Trophoblast cell (in vitro differentiated cells and primary cell): ENCODE measurements around the gene PRDX6.

Experiments used
- DNase-seq, 2 donors: peaks; one replicate each; pipeline ENCODE4 v3.0.0-alpha.2; 2016
- H2AFZ ChIP-seq: 2 replicates; pipeline ENCODE4 v1.6.1; 2013; ENCODE audit warnings: low read length, moderate library complexity, mild to moderate bottlenecking; ENCODE audit not compliant: insufficient read depth, poor library complexity
- H2AK5ac ChIP-seq: 2 replicates; pipeline ENCODE4 v1.6.1; 2013; ENCODE audit warnings: mild to moderate bottlenecking, low read length
- H2BK120ac ChIP-seq: 2 replicates; pipeline ENCODE4 v1.6.1; 2013; ENCODE audit warnings: low read length, mild to moderate bottlenecking, moderate library complexity; ENCODE audit not compliant: insufficient read depth, poor library complexity
- H2BK12ac ChIP-seq: 2 replicates; pipeline ENCODE4 v1.6.1; 2013; ENCODE audit warnings: mild to moderate bottlenecking, low read length, moderate library complexity
- H2BK5ac ChIP-seq: 2 replicates; pipeline ENCODE4 v1.6.1; 2013; ENCODE audit warnings: low read length, low read depth, moderate library complexity, mild to moderate bottlenecking; ENCODE audit not compliant: poor library complexity
- H3K14ac ChIP-seq: 2 replicates; pipeline ENCODE4 v1.6.1; 2013; ENCODE audit warnings: mild to moderate bottlenecking, low read length
- H3K18ac ChIP-seq: 2 replicates; pipeline ENCODE4 v1.6.1; 2013; ENCODE audit warnings: mild to moderate bottlenecking, low read length
- H3K23ac ChIP-seq: 2 replicates; pipeline ENCODE4 v1.6.1; 2013; ENCODE audit warnings: low read length
- H3K27ac ChIP-seq: 2 replicates; pipeline ENCODE4 v1.5.1; 2013; ENCODE audit warnings: low read depth, mild to moderate bottlenecking, inconsistent platforms, low read length, moderate library complexity
- H3K27me3 ChIP-seq: 2 replicates; pipeline ENCODE4 v1.6.1; 2013; ENCODE audit warnings: inconsistent platforms, mild to moderate bottlenecking, low read length, moderate library complexity; ENCODE audit not compliant: insufficient read depth
- H3K36me3 ChIP-seq, 2 experiments: 1 replicate in 1 of 2; 2 replicates in 1 of 2; pipeline ENCODE4 v1.6.1; 2013; ENCODE audit warnings: low read length in 2 of 2, mild to moderate bottlenecking in 2 of 2, moderate library complexity in 1 of 2; ENCODE audit not compliant: insufficient read depth in 2 of 2, control insufficient read depth in 1 of 2
- H3K4ac ChIP-seq: 2 replicates; pipeline ENCODE4 v1.6.1; 2013; ENCODE audit warnings: low read depth, mild to moderate bottlenecking, low read length, moderate library complexity
- H3K4me1 ChIP-seq, 2 experiments: 1 replicate in 1 of 2; 2 replicates in 1 of 2; pipeline ENCODE4 v1.6.1; 2013; ENCODE audit warnings: low read length in 2 of 2, mild to moderate bottlenecking in 2 of 2, moderate library complexity in 1 of 2; ENCODE audit not compliant: insufficient read depth in 2 of 2, control insufficient read depth in 1 of 2
- H3K4me2 ChIP-seq: 2 replicates; pipeline ENCODE4 v1.6.1; 2013; ENCODE audit warnings: inconsistent platforms, mild to moderate bottlenecking, low read length, moderate library complexity
- H3K4me3 ChIP-seq: 2 replicates; pipeline ENCODE4 v1.5.1; 2013; ENCODE audit warnings: mild to moderate bottlenecking, low read depth, low read length, inconsistent platforms
- H3K79me1 ChIP-seq: one replicate; pipeline ENCODE4 v1.6.1; 2013; ENCODE audit warnings: low read length
- H3K79me2 ChIP-seq: 2 replicates; pipeline ENCODE4 v1.6.1; 2013; ENCODE audit warnings: low read length, mild to moderate bottlenecking; ENCODE audit not compliant: control insufficient read depth, insufficient read depth, poor library complexity
- H3K9ac ChIP-seq: 2 replicates; pipeline ENCODE4 v1.6.1; 2013; ENCODE audit warnings: mild to moderate bottlenecking, low read length
- H3K9me3 ChIP-seq: 2 replicates; pipeline ENCODE4 v1.6.1; 2013; ENCODE audit warnings: low read depth, mild to moderate bottlenecking, control low read depth, inconsistent platforms, low read length; ENCODE audit not compliant: insufficient read depth
- H4K12ac ChIP-seq: 2 replicates; pipeline ENCODE4 v1.6.1; 2013; ENCODE audit warnings: low read depth, mild to moderate bottlenecking, low read length, moderate library complexity
- H4K8ac ChIP-seq: 2 replicates; pipeline ENCODE4 v1.6.1; 2013; ENCODE audit warnings: low read depth, mild to moderate bottlenecking, low read length, moderate library complexity
- H4K91ac ChIP-seq: one replicate; pipeline ENCODE4 v1.6.1; 2013; ENCODE audit warnings: low read depth, mild to moderate bottlenecking, low read length, moderate library complexity
- WGBS: extraction: QIAGEN DNeasy Blood & Tissue Kit; methylation state at CpG from one replicate; pipeline ENCODE4 v1.1.7; 2013; ENCODE audit warnings: missing lambda C conversion rate; ENCODE audit not compliant: insufficient read length, insufficient coverage; ENCODE audit errors: extremely low coverage; 5-methylcytosine and 5-hydroxymethylcytosine counted together

The PRDX6 gene

GRCh38 chr1:173525926-173526325 lies 48.8 kb downstream of the PRDX6 start:
- Histone ChIP-seq H3K36me3 (no peaks in the 10 kb centered on the region), H3K4me2 (no peak overlapping the region), H4K8ac (no peak overlapping the region), H2AFZ (no peak overlapping the region), H3K9ac (no peak overlapping the region), H2BK5ac (no peak overlapping the region), H3K4me3 (no peak overlapping the region), H3K18ac (no peak overlapping the region), H3K79me1 (no peaks in the 10 kb centered on the region), H2BK120ac (no peak overlapping the region), H3K27me3 (no peaks in the 10 kb centered on the region), H3K4ac (no peak overlapping the region), H3K23ac (no peak overlapping the region), H3K79me2 (no peaks in the 10 kb centered on the region), H3K9me3 (no peaks in the 10 kb centered on the region), H2AK5ac (no peak overlapping the region), H3K14ac (no peak overlapping the region), H4K12ac (no peak overlapping the region), H3K4me1 (no peaks in the 10 kb centered on the region), H2BK12ac (no peak overlapping the region), H3K27ac (no peak overlapping the region), H4K91ac (no peak overlapping the region)
- DNase-seq, result no peak
- no CpG with 5 or more reads among the region's 1 CpG for WGBS

GRCh38 chr1:173527151-173527826 lies 50.2 kb downstream of the PRDX6 start:
- no peak overlapping the region for H4K12ac ChIP-seq
- no peak overlapping the region for H3K23ac ChIP-seq
- H3K9me3 ChIP-seq, result no peaks in the 10 kb centered on the region
- H4K91ac ChIP-seq, result no peak overlapping the region
- H3K36me3 ChIP-seq, result no peaks in the 10 kb centered on the region
- H3K79me1 ChIP-seq, result no peaks in the 10 kb centered on the region
- H3K14ac ChIP-seq, result no peak overlapping the region
- H2BK12ac ChIP-seq, result no peak overlapping the region
- H3K4me2 ChIP-seq, result no peak overlapping the region
- H3K18ac ChIP-seq, result no peak overlapping the region
- peak; percentile 86 to 99 for DNase-seq
- H3K27ac ChIP-seq, result no peak overlapping the region
- H2AFZ ChIP-seq, result no peak overlapping the region
- H3K4me3 ChIP-seq, result no peak overlapping the region
- H3K27me3 ChIP-seq, result no peaks in the 10 kb centered on the region
- no peak overlapping the region for H2BK120ac ChIP-seq
- no peak overlapping the region for H3K4ac ChIP-seq
- H2BK5ac ChIP-seq, result no peak overlapping the region
- H3K4me1 ChIP-seq, result no peaks in the 10 kb centered on the region
- H3K79me2 ChIP-seq, result no peaks in the 10 kb centered on the region
- H2AK5ac ChIP-seq, result no peak overlapping the region
- no CpG with 5 or more reads among the region's 3 CpGs for WGBS
- no peak overlapping the region for H4K8ac ChIP-seq
- H3K9ac ChIP-seq, result no peak overlapping the region

GRCh38 chr1:173529106-173529505 lies 52.0 kb downstream of the PRDX6 start:
- no peaks in the 10 kb centered on the region for H3K79me1 ChIP-seq
- WGBS, result no CpG with 5 or more reads among the region's 4 CpGs
- no peak overlapping the region for H3K14ac ChIP-seq
- H3K4me2 ChIP-seq, result no peak overlapping the region
- no peak overlapping the region for H2BK12ac ChIP-seq
- H3K9ac ChIP-seq, result no peak overlapping the region
- no peaks in the 10 kb centered on the region for H3K9me3 ChIP-seq
- no peak overlapping the region for H2AFZ ChIP-seq
- H2BK5ac ChIP-seq, result no peak overlapping the region
- H3K4me1 ChIP-seq, result no peaks in the 10 kb centered on the region
- no peak overlapping the region for H2BK120ac ChIP-seq
- no peak overlapping the region for H3K18ac ChIP-seq
- no peak overlapping the region for H3K23ac ChIP-seq
- H4K8ac ChIP-seq, result no peak overlapping the region
- no peaks in the 10 kb centered on the region for H3K79me2 ChIP-seq
- DNase-seq, result peak in 1 of 2 donors; percentile 48
- H3K27me3 ChIP-seq, result no peaks in the 10 kb centered on the region
- H4K91ac ChIP-seq, result no peak overlapping the region
- H3K27ac ChIP-seq, result no peak overlapping the region
- H3K4ac ChIP-seq, result no peak overlapping the region
- no peak overlapping the region for H3K4me3 ChIP-seq
- H4K12ac ChIP-seq, result no peak overlapping the region
- no peak overlapping the region for H2AK5ac ChIP-seq
- no peaks in the 10 kb centered on the region for H3K36me3 ChIP-seq

DNA sequence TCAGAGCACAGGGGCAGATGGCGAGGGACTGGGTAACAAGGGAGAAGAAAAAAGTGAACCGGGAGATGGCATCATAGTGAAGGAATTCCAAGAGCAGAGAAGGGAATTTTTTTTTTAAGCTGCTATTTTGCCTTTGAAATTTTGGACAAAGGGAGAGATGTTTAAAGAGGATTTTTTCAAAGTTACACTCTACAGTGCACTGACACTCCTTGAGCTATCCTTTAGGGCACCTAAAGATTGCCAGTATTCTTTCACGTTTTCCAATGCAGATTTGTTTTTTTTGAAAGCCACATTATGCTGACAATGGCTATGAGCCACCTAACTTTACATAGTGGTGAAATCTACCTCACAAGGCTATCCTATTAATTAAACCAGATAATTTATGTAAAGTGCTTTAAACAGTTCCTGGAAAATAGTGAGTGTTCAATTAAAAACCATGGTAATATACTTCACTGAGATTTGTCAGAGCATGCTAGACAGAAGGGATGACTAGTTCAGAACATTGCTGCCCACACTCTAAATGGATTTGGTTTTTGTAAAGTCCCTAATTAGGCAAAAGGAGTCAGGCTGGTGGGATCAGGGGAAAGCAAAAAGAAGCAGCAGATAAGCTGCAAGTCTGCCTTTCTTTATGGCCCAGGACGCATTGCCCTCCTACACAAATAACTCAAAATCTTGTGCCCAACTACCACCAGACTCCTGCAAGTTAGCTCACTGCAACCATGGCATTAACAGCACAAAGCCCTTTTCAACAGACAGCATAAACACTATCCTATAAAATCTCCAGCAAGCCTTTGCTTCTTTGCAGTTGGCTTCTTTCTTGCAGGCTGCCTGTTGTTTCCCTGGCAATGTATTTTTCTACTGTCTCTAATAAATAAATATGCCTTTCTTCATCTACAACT lies 53.9 kb downstream of the PRDX6 start:
- H4K12ac ChIP-seq, result no peak overlapping the region
- H3K14ac ChIP-seq, result no peak overlapping the region
- no peak overlapping the region for H3K9ac ChIP-seq
- no peaks in the 10 kb centered on the region for H3K9me3 ChIP-seq
- no peak overlapping the region for H3K4ac ChIP-seq
- peak in 1 of 2 donors; percentile 46 for DNase-seq
- H3K23ac ChIP-seq, result no peak overlapping the region
- H3K79me1 ChIP-seq, result no peaks in the 10 kb centered on the region
- H2AK5ac ChIP-seq, result no peak overlapping the region
- H3K4me3 ChIP-seq, result no peak overlapping the region
- H2BK5ac ChIP-seq, result no peak overlapping the region
- H2BK120ac ChIP-seq, result no peak overlapping the region
- no peaks in the 10 kb centered on the region for H3K79me2 ChIP-seq
- H3K18ac ChIP-seq, result no peak overlapping the region
- H3K27me3 ChIP-seq, result no peaks in the 10 kb centered on the region
- no CpG with 5 or more reads among the region's 4 CpGs for WGBS
- no peaks in the 10 kb centered on the region for H3K36me3 ChIP-seq
- H3K4me1 ChIP-seq, result no peaks in the 10 kb centered on the region
- no peak overlapping the region for H2BK12ac ChIP-seq
- no peak overlapping the region for H4K8ac ChIP-seq
- no peak overlapping the region for H4K91ac ChIP-seq
- no peak overlapping the region for H3K4me2 ChIP-seq
- no peak overlapping the region for H2AFZ ChIP-seq
- H3K27ac ChIP-seq, result no peak overlapping the region
